HG02870 (cell line): ENCODE measurements around the gene KDM4B.
"Not testable (repeated sequence)": the region's sequence is repeated elsewhere in the genome, so short reads cannot be mapped to it uniquely, and the experiment has no call there.

Experiments used
- ATAC-seq: cut with Tn5 transposase; IDR thresholded peaks from one replicate; pipeline ENCODE4 v1.9.1; 2021; ENCODE audit warnings: mild to moderate bottlenecking, moderate library complexity; ENCODE audit not compliant: unreplicated experiment

KDM4B gene

DNA sequence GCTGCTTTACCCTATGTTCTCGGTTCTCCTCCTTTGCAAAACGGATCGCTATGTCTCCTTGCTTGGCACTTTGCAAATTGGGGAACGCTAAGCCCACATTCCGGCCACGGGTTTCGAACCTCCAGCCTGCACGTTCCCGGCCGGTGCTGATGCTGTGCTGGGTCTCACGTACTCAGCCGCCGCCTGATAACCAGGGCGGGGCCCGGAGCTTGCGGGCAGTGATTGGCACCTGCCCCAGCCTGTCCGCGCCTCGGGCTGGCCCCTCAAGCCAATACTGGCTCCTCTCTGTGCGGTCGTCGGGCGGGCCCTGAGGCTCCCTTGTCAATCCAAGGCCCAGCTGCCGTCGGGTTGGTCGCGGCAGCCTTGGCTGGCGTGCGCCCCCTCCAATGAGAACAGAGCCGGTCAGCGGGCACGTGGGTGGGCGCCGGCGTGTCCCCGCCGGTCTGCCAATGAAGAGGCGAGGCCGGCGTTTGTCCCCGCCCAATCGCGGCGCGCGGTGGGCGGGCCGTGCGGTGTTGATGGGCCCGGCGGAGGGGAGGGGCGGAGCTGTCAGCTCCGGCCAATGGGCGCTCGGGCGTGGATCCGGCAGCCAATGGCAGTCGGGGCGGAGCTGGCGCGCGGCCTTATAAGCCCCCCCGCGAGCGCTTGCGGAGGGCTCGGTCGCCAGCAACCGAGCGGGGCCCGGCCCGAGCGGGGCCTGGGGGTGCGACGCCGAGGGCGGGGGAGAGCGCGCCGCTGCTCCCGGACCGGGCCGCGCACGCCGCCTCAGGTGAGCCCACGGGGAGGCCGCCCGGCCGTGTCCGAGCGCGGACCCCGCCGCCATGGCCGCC lies at the start of gene KDM4B:
Gene KDM4B, plus strand, starts transcription at position 652 of the 830 bp plus-strand sequence. CDS start 63,778 bp downstream, outside the sequence.
- ATAC-seq = peak; percentile 93

DNA sequence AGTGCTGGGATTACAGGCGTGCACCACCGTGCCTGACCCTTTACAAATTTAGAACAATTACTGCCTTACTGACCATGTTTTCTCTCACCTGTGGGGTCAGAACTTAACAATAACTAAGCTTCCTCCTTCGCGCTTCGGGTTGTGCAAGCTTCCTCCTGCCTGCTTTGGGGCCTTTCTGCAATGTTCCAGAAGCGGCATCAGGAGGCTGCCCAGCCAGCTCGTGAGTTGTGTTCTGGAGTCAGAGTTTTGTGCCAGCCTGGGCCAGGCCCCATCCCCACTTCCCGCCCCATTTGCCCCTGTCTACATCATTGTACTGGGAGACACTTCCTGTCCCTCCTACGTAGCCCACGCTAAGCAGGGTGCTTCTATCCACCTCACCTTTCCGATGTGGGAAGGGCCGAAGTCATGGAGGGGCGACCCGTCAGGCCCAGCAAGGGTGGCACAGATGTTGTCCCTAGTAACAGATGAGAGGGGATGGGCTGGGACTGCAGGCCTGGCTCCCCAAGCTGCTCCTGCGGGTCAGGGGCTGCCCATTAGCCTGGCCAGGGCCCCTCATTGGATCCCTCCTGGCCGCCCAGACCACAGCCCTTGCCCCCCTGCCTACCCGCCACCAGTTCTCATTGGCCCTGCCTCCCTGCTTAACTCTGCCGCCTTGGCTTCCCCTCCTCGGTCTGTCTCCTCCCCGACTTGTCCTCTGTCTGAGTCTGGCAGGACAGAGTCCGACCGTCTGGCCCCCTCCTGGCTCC lies 46.2 kb upstream of the KDM4B start:
- ATAC-seq = no peak

DNA sequence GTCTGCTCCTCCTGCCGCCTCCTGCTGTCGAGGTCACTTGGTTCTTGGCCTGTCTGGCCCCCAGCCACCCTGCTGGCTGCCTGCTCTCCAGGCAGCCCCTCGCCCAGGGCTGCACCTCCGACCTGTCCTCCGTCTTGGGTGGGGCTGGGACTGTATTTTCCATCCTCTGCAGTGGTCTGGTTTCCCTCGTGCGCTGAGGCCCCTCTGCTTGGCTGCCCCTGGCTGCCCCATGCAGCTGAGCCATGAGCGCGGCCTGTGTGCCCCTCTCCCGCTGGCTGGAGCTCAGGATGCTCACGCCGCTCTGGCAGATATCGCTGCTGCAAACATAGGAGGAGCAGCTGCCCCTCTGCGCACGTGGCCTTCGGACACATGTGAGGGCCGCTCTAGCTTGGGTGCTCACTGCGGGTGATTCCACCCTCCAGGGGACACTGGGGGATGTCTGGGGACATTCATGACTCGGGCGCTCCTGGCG lies 45.6 kb upstream of the KDM4B start:
- no peak for ATAC-seq

DNA sequence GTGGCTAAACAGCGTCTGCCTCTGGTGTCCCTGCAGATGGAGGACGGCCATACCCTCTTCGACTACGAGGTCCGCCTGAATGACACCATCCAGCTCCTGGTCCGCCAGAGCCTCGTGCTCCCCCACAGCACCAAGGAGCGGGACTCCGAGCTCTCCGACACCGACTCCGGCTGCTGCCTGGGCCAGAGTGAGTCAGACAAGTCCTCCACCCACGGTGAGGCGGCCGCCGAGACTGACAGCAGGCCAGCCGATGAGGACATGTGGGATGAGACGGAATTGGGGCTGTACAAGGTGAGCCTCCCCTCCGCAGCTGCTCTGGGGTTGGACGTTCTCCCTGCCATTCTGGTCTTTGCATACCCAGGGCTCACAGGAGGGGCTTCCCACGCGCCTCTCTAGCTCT lies 39.7 kb upstream of the KDM4B start:
- ATAC-seq = no peak

DNA sequence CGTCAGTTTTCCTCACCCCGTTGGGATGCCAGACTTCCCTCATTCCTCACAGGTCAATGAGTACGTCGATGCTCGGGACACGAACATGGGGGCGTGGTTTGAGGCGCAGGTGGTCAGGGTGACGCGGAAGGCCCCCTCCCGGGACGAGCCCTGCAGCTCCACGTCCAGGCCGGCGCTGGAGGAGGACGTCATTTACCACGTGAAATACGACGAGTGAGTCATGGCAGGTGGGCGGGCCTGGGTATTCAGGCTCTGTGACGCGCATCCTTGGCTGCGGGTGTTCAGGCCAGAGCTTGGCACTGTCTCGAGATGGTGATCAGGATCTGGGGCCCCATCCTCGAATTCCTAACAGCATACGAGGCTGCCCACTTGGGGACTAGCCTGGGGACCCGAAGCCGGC lies 38.2 kb upstream of the KDM4B start:
- ATAC-seq = no peak

DNA sequence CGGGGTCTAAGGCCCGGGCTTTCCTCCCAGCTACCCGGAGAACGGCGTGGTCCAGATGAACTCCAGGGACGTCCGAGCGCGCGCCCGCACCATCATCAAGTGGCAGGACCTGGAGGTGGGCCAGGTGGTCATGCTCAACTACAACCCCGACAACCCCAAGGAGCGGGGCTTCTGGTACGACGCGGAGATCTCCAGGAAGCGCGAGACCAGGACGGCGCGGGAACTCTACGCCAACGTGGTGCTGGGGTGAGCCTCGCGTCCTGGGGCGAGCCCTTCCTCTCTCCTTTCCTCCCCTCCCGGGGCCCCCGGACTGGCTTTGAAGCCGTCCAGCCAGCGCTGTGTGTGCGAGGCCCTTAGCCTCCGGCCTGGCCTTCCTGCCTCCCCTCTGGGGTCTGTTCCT lies 36.2 kb upstream of the KDM4B start:
- ATAC-seq = no peak

DNA sequence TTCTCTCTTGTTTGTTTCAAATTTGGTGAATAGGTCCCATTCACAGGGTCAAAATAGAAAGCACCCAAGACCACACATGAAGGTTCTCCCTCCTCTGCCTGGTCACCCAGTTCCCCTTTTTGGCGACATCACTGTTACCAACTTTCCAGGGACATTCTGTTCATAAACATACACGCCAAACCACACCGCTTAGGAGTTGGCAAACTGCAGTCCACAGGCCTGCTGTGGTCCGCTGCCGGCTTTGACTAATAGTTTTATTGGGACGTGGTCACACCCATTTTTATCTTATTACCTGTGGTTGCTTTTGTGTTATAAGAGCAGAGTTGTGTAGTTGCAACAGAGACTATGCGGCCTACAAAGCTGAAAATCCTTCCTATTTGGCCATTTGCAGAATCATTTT lies 35.4 kb upstream of the KDM4B start:
- no peak for ATAC-seq

DNA sequence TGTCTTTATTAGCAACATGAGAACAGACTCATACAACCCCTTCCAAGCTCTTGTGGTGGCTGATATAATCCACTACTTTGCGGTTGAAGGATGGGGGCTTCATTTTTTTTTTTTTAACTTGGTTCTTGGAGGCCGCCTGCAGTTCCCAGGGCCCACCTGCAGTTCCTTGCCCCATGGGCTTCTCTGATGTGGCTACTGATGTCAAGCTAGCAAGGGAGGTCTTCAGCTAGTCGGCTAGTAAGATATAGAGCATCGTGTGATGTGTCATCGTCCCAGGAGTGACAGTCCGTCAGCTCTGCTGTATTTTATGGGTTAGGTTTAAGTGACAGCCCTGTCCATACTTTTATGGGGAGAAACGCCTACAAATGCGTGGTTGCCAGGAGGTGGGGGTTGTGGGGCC lies 33.5 kb upstream of the KDM4B start:
- ATAC-seq = no peak

DNA sequence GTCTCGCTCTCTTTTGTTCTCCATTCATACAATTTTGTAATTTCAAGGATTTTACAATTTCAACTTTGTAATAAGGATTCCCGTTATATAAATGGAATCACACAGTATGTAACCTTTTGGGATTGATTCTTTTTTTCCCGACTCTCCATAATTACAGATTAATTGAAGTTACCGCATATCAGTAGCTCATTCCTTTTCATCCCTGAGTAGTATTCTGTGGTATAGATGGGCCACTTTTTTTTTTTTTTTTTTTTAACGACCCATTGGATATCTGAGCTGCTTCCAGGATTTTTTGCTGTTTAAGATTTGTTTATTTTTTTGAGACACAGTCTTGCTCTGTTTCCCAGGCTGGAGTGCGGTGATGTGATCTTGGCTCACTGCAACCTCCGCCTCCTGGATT lies 31.9 kb upstream of the KDM4B start:
- no peak for ATAC-seq

DNA sequence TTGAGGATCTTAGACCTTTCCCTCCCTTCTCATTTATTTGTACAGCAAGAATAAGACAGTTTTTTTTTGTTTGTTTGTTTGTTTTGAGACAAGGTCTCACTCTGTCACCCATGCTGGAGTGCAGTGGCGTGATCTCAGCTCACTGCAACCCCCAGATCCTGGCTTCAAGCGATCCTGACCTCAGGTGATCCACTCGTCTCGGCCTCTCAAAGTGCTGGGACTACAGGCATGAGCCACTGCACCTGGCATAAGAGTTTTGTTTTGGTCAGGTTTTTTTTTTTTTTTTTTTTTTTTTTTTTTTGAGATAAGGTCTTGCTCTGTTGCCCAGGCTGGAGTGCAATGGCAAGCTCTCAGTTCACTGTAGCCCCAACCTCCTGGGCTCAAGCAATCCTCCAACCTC lies 30.5 kb upstream of the KDM4B start:
- not testable (repeated sequence) for ATAC-seq

DNA sequence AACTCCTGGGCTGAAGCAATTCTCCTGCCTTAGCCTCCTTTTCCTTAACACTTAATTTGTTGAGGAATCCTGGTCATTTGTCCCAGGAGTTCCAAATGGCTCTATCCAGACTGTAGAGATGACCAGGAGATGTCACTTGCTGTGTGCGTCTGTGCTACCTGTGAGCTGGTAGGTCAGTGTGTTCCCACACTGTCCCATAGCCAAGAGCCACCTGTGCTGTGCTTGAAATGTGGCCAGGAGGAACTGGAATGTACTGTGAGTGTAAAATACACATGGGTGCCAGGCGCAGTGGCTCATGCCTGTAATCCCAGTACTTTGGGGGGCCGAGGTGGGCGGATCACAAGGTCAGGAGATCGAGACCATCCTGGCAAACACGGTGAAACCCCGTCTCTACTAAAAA lies 29.4 kb upstream of the KDM4B start:
- ATAC-seq = no peak

DNA sequence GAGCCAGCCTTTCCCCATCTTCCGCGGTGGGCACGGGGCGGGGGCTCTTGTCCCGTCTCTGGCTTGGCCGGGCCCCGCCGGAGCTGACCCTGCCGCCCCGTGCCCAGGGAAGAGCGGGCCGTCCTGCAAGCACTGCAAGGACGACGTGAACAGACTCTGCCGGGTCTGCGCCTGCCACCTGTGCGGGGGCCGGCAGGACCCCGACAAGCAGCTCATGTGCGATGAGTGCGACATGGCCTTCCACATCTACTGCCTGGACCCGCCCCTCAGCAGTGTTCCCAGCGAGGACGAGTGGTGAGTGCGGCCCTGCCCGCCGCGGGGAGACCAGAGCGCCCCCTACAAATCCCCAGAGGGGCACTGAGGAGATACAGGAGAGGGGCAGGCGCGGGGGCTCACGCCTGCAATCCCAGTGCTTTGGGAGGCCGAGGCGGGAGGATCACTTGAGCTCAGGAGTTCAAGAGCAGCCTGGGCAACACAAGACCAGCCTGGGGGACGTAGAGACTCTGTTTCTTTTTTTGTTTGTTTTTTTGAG lies 27.2 kb upstream of the KDM4B start:
- ATAC-seq = not testable (repeated sequence)

DNA sequence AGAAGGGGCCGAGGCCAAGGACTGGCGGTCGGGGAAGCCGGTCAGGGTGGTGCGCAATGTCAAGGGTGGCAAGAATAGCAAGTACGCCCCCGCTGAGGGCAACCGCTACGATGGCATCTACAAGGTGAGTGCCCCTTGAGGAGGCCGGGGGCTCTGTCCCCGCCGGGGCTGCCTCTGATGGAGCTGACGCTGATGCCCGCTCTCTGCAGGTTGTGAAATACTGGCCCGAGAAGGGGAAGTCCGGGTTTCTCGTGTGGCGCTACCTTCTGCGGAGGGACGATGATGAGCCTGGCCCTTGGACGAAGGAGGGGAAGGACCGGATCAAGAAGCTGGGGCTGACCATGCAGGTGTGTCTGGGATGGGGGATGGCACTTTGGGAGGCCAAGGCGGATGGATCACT lies 18.3 kb upstream of the KDM4B start:
- ATAC-seq = not testable (repeated sequence)

DNA sequence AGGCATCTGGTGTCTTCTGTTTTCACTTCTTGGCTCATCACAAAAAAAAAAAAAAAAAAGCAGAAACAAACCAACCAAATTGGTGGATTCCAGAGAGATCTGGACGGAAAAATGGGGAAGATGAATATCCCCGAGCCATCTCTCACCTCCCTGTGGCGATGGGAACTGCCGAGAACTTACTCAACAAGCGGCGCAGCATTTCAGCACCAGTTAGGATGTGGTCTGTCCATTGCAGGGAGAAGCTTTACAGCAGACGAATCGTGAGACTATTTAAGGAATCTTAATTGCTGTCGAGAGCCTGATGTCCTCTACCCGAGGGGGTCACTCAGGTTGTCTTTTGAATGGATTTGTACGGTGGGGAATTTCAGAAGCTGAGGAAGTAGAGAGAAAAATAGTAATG lies 17.3 kb upstream of the KDM4B start:
- ATAC-seq = no peak

DNA sequence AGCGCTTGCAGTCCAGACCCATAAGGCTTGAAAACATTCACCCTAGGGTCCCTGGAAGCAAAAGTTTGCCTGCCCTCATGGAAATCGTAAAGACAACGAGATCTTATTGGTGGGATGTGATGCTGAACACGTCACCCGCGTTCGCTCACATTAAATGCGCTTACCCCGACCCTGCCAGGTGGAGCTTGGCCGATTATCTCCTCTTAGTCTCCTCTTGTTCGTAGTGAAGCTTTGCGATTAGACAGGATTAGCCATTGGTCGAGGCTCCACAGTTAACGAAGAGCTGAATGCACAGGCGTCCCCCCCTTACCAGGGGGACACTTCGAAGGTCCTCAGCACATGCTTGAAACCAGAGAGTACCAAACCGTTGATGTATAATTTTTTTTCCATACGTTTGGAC lies 16.0 kb upstream of the KDM4B start:
- no peak for ATAC-seq

DNA sequence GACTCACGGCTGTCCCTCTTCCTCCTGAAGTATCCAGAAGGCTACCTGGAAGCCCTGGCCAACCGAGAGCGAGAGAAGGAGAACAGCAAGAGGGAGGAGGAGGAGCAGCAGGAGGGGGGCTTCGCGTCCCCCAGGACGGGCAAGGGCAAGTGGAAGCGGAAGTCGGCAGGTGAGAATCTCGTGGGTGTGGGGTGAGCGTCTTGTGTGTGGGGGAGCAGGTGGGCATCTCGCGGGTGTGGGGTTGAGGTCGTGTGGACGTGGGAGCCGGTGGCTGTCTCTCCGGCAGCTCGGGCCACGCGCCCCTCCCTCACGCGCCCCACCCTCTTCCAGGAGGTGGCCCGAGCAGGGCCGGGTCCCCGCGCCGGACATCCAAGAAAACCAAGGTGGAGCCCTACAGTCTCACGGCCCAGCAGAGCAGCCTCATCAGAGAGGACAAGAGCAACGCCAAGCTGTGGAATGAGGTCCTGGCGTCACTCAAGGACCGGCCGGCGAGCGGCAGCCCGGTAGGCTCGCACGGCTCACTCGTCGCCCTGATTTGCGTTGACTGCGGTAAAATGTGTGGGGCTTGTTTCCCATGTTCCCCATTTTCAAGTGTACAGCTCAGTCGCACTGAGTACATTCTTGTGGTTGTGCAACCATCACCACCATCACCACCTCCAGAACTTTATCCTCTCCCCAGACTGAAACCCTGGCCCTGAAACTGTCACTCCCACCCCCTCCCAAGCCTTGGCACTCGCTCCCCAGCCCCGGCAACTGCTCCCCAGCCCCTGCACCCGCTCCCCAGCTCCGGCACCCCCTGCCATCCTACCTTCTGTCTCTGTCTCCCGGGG lies 14.4 kb upstream of the KDM4B start:
- not testable (repeated sequence) for ATAC-seq

DNA sequence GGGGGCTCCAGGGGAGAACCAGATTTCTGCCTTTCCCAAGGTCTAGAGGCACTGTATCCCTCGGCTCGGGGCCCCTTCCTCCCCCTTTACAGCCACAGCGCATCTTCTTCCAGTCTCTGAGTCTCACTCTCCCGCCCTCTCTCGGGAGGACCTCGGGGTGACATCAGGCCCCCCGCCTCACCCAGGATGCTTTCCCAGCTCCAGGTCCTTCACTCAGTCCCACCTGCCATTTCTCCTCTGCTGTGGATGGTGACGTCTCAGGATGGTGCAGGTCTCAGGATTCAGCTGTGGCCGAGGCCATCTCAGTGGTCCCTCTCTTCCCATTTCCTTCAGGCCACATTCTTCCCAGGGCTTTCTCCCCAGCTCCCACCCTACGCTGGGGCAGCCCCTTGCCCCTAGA lies 13.6 kb upstream of the KDM4B start:
- no peak for ATAC-seq

DNA sequence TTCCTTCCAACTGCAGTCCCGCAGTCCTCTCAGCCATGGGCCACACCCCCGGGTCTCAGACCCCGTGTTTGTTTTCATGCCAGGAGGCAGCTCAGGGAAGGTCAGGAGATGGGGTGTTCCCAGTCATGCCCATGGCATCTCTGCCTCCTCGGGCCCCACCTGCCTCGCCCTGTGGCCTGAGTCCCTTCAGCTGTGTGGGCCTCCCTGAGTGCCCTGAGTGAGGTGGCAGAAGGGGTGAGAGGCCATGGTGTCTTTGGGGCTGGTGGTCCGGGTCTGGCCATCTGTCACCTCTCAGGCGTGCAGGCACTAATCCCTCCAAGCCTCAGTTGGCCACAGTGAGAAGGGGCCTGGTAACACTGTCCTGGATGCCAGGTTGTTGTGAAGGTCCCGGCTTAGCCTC lies 10.9 kb upstream of the KDM4B start:
- ATAC-seq = no peak

DNA sequence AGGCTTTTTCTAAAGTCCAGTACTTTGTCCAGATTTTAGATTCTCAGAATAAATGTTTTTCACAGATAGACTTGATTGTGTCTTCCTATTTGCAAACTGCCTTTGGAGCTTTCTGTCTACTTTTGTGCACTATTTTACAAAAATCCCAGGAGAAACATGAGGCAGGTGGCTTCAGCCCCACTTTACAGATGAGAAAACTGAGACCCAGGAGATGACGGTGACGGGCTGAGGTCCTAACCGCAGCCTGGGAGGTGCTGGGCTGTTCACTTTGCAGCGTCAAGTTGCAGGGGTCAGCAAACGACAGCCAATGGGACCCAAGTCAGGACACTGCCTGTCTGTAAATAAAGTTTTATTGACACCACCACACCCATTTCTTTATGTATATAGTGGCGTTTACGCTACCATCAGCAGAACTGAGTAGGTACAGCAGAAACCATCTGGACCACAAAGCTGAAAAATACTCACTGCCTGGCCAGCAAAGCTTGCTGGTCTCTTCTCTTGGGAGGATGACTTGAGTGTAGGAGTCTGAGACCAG lies 6.8 kb upstream of the KDM4B start:
- no peak for ATAC-seq

DNA sequence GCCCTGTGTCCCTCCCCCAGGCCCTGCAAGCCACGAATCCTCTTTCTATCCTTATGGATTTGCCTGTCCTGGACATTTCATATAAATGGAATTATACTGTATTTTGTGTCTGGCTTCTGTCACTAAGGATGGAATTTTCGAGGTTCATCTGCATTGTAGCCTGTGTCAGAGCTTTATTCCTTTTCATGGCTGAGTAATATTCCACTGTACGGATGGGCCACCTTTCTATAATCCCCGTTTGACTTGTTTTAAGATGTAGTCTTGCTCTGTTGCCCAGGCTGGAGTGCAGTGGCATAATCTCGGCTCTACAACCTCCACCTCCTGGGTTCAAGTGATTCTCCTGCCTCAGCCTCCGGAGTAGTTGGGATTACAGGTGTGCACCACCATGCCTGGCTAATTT lies 3.9 kb upstream of the KDM4B start:
- ATAC-seq = no peak

DNA sequence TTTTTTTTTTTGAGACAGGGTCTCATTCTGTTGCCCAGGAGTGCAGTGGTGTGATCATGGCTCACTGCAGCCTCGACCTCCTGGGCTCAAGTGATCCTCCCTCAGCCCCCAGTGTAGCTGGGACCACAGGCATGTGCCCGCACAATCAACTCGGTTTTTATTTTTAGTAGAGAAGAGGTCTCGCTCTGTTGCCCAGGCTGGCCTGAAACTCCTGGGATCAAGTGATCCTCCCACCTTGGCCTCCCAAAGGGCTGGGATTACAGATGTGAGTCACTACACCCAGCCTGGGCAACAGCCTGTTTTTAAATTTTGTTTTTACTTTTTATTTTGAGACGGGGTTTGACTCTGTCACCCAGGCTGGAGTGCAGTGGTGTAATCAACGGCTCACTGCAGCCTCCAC lies 2.3 kb upstream of the KDM4B start:
- ATAC-seq = no peak
